ENCODE measurements around the gene MINK1.

MINK1 gene

GRCh38 chr17:4944554-4945175 is 111.5 kb downstream of the MINK1 start:
- Histone ChIP-seq H3K4me3 (ENCODE audit: low read depth, low read length) (no peak overlapping the region), H3K9ac (ENCODE audit: low read depth, low read length) (no peak overlapping the region), H3K4me1 (ENCODE audit: control insufficient read depth, insufficient read depth, low read length) (peaks cover 6% of the 10 kb centered on the region), H3K36me3 (ENCODE audit: control insufficient read depth, insufficient read depth, low read length) (peaks cover 48% of the 10 kb centered on the region), H3K9me3 (ENCODE audit: control insufficient read depth, insufficient read depth, low read length) (no peaks in the 10 kb centered on the region), H3K27me3 (ENCODE audit: control insufficient read depth, insufficient read depth, low read length) (no peaks in the 10 kb centered on the region)

- H3K4me3 ChIP-seq (ENCODE audit: low read depth, low read length), result peak overlapping the region; percentile 62
Measured at GRCh38 chr17:4945176-4945943, 112.2 kb downstream of the MINK1 start.

GRCh38 chr17:4945944-4946280 is 112.8 kb downstream of the MINK1 start:
- Histone ChIP-seq H3K9me3 (ENCODE audit: control insufficient read depth, insufficient read depth, low read length) (no peaks in the 10 kb centered on the region), H3K4me3 (ENCODE audit: low read depth, low read length) (peak overlapping the region; percentile 62), H3K27me3 (ENCODE audit: control insufficient read depth, insufficient read depth, low read length) (no peaks in the 10 kb centered on the region), H3K9ac (ENCODE audit: low read depth, low read length) (no peak overlapping the region), H3K4me1 (ENCODE audit: control insufficient read depth, insufficient read depth, low read length) (peaks cover 6% of the 10 kb centered on the region), H3K36me3 (ENCODE audit: control insufficient read depth, insufficient read depth, low read length) (peaks cover 48% of the 10 kb centered on the region)

More at GRCh38 chr17:4945176-4945943, 112.2 kb downstream of the MINK1 start:
- no peaks in the 10 kb centered on the region for H3K27me3 ChIP-seq (ENCODE audit: control insufficient read depth, insufficient read depth, low read length)
- H3K36me3 ChIP-seq (ENCODE audit: control insufficient read depth, insufficient read depth, low read length), result peaks cover 48% of the 10 kb centered on the region
- no peaks in the 10 kb centered on the region for H3K9me3 ChIP-seq (ENCODE audit: control insufficient read depth, insufficient read depth, low read length)
- no peak overlapping the region for H3K9ac ChIP-seq (ENCODE audit: low read depth, low read length)
- peaks cover 6% of the 10 kb centered on the region for H3K4me1 ChIP-seq (ENCODE audit: control insufficient read depth, insufficient read depth, low read length)

GRCh38 chr17:4946312-4946976 is 113.3 kb downstream of the MINK1 start:
- H3K9ac ChIP-seq (ENCODE audit: low read depth, low read length), result peak overlapping the region; percentile 62
- H3K4me3 ChIP-seq (ENCODE audit: low read depth, low read length), result peak overlapping the region; percentile 62
- H3K36me3 ChIP-seq (ENCODE audit: control insufficient read depth, insufficient read depth, low read length), result peaks cover 48% of the 10 kb centered on the region
- H3K4me1 ChIP-seq (ENCODE audit: control insufficient read depth, insufficient read depth, low read length), result peaks cover 11% of the 10 kb centered on the region
- no peaks in the 10 kb centered on the region for H3K9me3 ChIP-seq (ENCODE audit: control insufficient read depth, insufficient read depth, low read length)
- no peaks in the 10 kb centered on the region for H3K27me3 ChIP-seq (ENCODE audit: control insufficient read depth, insufficient read depth, low read length)

GRCh38 chr17:4947010-4947410 is 113.9 kb downstream of the MINK1 start:
- Histone ChIP-seq H3K27me3 (ENCODE audit: control insufficient read depth, insufficient read depth, low read length) (no peaks in the 10 kb centered on the region), H3K4me1 (ENCODE audit: control insufficient read depth, insufficient read depth, low read length) (peaks cover 15% of the 10 kb centered on the region), H3K36me3 (ENCODE audit: control insufficient read depth, insufficient read depth, low read length) (peaks cover 48% of the 10 kb centered on the region), H3K9ac (ENCODE audit: low read depth, low read length) (peak overlapping the region; percentile 62), H3K4me3 (ENCODE audit: low read depth, low read length) (peak overlapping the region; percentile 62), H3K9me3 (ENCODE audit: control insufficient read depth, insufficient read depth, low read length) (no peaks in the 10 kb centered on the region)
